Activated naive CD4-positive, alpha-beta T cell treated with Interleukin-2 at 50 U/mL for 16 hours (primary cell): ENCODE data around the gene CA6.
"Not testable (repeated sequence)": the region's sequence is repeated elsewhere in the genome, so short reads cannot be mapped to it uniquely, and the experiment has no call there.

Source experiments
- DNase-seq: peaks from one replicate; pipeline ENCODE4 v3.0.0-alpha.2; 2020

The CA6 gene

GRCh38 chr1:8945568-8945967 lies at the start of gene CA6:
Gene CA6, plus strand, starts transcription at chr1:8945868. Its CDS starts 19 bp downstream, at chr1:8945887.
- DNase-seq = no peak

- not testable (repeated sequence) for DNase-seq
Observed at GRCh38 chr1:8896775-8897174, 48.9 kb upstream of the CA6 start.

- DNase-seq = not testable (repeated sequence)
Observed at GRCh38 chr1:8897505-8897904, 48.2 kb upstream of the CA6 start.

- DNase-seq = not testable (repeated sequence)
Observed at GRCh38 chr1:8898418-8898817, 47.2 kb upstream of the CA6 start.

GRCh38 chr1:8899046-8899445 lies 46.6 kb upstream of the CA6 start:
- no peak for DNase-seq

- DNase-seq = not testable (repeated sequence)
Observed at GRCh38 chr1:8900684-8901083, 45.0 kb upstream of the CA6 start.

GRCh38 chr1:8902765-8903164 lies 42.9 kb upstream of the CA6 start:
- DNase-seq = no peak

GRCh38 chr1:8903410-8903809 lies 42.3 kb upstream of the CA6 start:
- DNase-seq = no peak

GRCh38 chr1:8903908-8904650 lies 41.6 kb upstream of the CA6 start:
- no peak for DNase-seq

GRCh38 chr1:8905582-8906191 lies 40.0 kb upstream of the CA6 start:
- DNase-seq = no peak

- DNase-seq = no peak
Observed at GRCh38 chr1:8908388-8909151, 37.1 kb upstream of the CA6 start.

- DNase-seq = no peak
Observed at GRCh38 chr1:8910331-8910730, 35.3 kb upstream of the CA6 start.

GRCh38 chr1:8910914-8911313 lies 34.8 kb upstream of the CA6 start:
- no peak for DNase-seq

- no peak for DNase-seq
Observed at GRCh38 chr1:8911416-8912309, 34.0 kb upstream of the CA6 start.

GRCh38 chr1:8913457-8913856 lies 32.2 kb upstream of the CA6 start:
- DNase-seq = no peak

GRCh38 chr1:8914466-8914865 lies 31.2 kb upstream of the CA6 start:
- DNase-seq = no peak

- no peak for DNase-seq
Observed at GRCh38 chr1:8915446-8915845, 30.2 kb upstream of the CA6 start.

- DNase-seq = not testable (repeated sequence)
Observed at GRCh38 chr1:8917536-8917935, 28.1 kb upstream of the CA6 start.

GRCh38 chr1:8922962-8923361 lies 22.7 kb upstream of the CA6 start:
- no peak for DNase-seq

GRCh38 chr1:8925406-8925805 lies 20.3 kb upstream of the CA6 start:
- no peak for DNase-seq

- no peak for DNase-seq
Observed at GRCh38 chr1:8925960-8926359, 19.7 kb upstream of the CA6 start.

- no peak for DNase-seq
Observed at GRCh38 chr1:8926707-8927694, 18.7 kb upstream of the CA6 start.
